Lung (tissue), 12 donors: ENCODE data around the gene CELSR1. TPM values are rescaled to one million over a fixed set of nuclear protein-coding genes. Genes with fewer than 3 reads are reported as not detected.

Experiments
- ATAC-seq: fragments of 200-7000 bp; cut with Tn5 transposase; one replicate; pipeline ENCODE4 v1.9.1; 2020; ENCODE audit warnings: moderate number of reproducible peaks; ENCODE audit not compliant: insufficient read depth, low FRiP score
- DNase-seq, 3 donors: peaks; one replicate each; pipeline ENCODE4 v3.0.0-alpha.2; 2013 to 2017
- H3K27ac ChIP-seq, 2 donors: one replicate each; pipeline ENCODE4 v1.5.1; 2013; ENCODE audit warnings: mild to moderate bottlenecking in 2 of 2, moderate library complexity in 2 of 2, control low read depth in 1 of 2, inconsistent platforms in 1 of 2, low read depth in 1 of 2, low read length in 1 of 2
- H3K27me3 ChIP-seq, 3 donors: one replicate each; pipeline ENCODE4 v1.5.1; 2013; ENCODE audit warnings: low read length in 2 of 3; ENCODE audit not compliant: control insufficient read depth in 3 of 3, insufficient read depth in 3 of 3
- H3K36me3 ChIP-seq, 4 donors: one replicate each; pipeline ENCODE4 v1.5.1; 2013; ENCODE audit warnings: low read length in 4 of 4, mild to moderate bottlenecking in 1 of 4, moderate library complexity in 1 of 4; ENCODE audit not compliant: control insufficient read depth in 4 of 4, insufficient read depth in 4 of 4
- H3K4me1 ChIP-seq, 5 donors: one replicate each; pipeline ENCODE4 v1.5.1; 2013; ENCODE audit warnings: low read length in 5 of 5, mild to moderate bottlenecking in 2 of 5, moderate library complexity in 1 of 5; ENCODE audit not compliant: control insufficient read depth in 5 of 5, insufficient read depth in 5 of 5
- H3K4me3 ChIP-seq: one replicate; pipeline ENCODE4 v1.5.1; 2013; ENCODE audit warnings: mild to moderate bottlenecking, control low read depth, moderate library complexity
- H3K9ac ChIP-seq, 2 donors: one replicate each; pipeline ENCODE4 v1.5.1; 2013; ENCODE audit warnings: low read length in 2 of 2, control low read depth in 1 of 2; ENCODE audit not compliant: insufficient read depth in 1 of 2
- H3K9me3 ChIP-seq, 4 donors: one replicate each; pipeline ENCODE4 v1.5.1; 2013; ENCODE audit warnings: low read length in 3 of 4, mild to moderate bottlenecking in 1 of 4, moderate library complexity in 1 of 4; ENCODE audit not compliant: control insufficient read depth in 4 of 4, insufficient read depth in 3 of 4
- WGBS, 2 donors: extraction: QIAGEN DNeasy Blood & Tissue Kit; methylation state at CpG; one replicate each; pipeline ENCODE4 v1.1.7; 2013; 5-methylcytosine and 5-hydroxymethylcytosine counted together
- polyA plus RNA-seq, 2 donors: library from polyadenylated mRNA; stranded (reverse); fragments of 200-250 nt; gene quantifications; one replicate each; pipeline ENCODE4 v1.2.1, GENCODE V29; 2013
- total RNA-seq, 2 donors: library from RNA; depleted of rRNA in 1 of 2; stranded (reverse); fragments of >200 nt in 1 of 2; gene quantifications; one replicate each; pipeline ENCODE4 v1.2.1, GENCODE V29; 2014 to 2021
- TF ChIP-seq, protein P1 (sequence below): IDR thresholded peaks from 2 replicates; pipeline ENCODE4 v1.5.1; 2012; ENCODE audit warnings: mild to moderate bottlenecking; ENCODE audit errors: control extremely low read depth, extremely low read depth
- donor health status: control.
- donor health status: control.
- donor health status: Bipolar disorder and iron deficiency.
- donor health status: healthy.
- donor health status: DM: yes; HTN: yes; CAD: no.

The CELSR1 gene
- total and polyA plus RNA-seq, 4 donors, result 14.0 to 65.9 (median 32.7) TPM

DNA sequence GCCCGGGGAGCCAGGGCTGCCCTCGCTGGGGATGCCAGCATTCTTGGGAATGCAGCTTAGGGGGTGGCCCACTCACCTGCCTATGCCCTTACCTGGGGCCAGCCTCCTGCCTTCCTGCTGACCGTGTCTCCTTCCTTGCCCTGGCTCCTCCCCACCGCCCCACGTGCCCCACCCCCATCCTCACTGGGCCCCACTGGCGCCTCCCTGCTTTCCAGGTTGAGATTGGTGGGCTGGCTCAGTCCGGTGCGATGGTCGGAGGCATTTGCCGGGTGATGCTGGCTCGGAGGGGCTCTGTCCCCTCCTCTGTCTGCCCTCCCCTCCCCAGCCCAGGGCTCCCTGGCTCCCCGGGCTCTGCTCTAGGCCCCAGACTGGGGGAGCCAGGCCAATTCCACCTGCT is 48.7 kb upstream of the CELSR1 start:
- TF ChIP-seq, protein P1, sequence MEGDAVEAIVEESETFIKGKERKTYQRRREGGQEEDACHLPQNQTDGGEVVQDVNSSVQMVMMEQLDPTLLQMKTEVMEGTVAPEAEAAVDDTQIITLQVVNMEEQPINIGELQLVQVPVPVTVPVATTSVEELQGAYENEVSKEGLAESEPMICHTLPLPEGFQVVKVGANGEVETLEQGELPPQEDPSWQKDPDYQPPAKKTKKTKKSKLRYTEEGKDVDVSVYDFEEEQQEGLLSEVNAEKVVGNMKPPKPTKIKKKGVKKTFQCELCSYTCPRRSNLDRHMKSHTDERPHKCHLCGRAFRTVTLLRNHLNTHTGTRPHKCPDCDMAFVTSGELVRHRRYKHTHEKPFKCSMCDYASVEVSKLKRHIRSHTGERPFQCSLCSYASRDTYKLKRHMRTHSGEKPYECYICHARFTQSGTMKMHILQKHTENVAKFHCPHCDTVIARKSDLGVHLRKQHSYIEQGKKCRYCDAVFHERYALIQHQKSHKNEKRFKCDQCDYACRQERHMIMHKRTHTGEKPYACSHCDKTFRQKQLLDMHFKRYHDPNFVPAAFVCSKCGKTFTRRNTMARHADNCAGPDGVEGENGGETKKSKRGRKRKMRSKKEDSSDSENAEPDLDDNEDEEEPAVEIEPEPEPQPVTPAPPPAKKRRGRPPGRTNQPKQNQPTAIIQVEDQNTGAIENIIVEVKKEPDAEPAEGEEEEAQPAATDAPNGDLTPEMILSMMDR, result no peak
- no peak for DNase-seq

DNA sequence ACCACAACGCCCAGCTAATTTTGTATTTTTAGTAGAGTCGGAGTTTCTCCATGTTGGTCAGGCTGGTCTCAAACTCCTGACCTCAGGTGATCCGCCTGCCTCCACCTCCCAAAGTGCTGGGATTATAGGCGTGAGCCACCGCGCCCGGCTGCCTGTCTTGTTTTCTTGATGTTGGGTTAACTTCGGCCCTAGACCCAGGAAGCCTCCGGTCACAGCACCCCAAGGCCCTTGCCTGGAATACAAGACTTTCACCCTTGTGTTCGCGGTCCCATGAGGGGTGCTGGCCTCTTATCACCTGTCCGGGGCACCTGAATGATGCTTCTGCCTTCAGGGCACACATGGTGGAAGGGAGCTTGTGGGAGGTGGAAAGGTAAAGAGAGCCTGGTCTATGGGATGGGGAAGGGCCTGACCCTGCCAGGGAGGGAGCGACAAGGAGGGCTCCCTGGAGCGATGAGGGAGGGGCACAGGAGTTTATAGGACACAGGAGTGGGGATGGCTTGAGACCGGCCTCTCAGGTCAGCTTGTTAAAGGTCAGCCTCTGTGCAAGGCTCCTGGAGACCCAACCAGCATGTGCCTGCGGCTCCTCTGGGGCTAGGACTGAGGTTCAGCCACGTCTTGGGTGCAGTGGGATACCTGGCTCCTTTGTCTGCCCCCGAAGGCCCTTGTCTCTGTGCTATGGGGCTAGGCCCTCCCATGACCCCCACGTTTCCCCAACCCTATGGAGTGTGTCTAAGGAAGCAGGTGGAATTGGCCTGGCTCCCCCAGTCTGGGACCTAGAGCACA is 48.1 kb upstream of the CELSR1 start:
- Histone ChIP-seq H3K9me3 (no peaks in the 10 kb centered on the region), H3K27me3 (no peaks in the 10 kb centered on the region), H3K36me3 (no peaks in the 10 kb centered on the region), H3K4me1 (peaks cover 0 to 57% (median 29%) of the 10 kb centered on the region in 5 donors), H3K9ac (no peak overlapping the region), H3K4me3 (no peak overlapping the region), H3K27ac (no peak overlapping the region)
- TF ChIP-seq, protein P1, result no peak
- no peak for DNase-seq
- 95 to 97% methylated on average over 19 of the region's 19 CpGs for WGBS, 2 donors
- ATAC-seq, result no peak

More for the DNA sequence above, 48.7 kb upstream of the CELSR1 start:
- H3K9ac ChIP-seq, result no peak overlapping the region
- H3K27me3 ChIP-seq, result no peaks in the 10 kb centered on the region
- H3K4me1 ChIP-seq, result peaks cover 0 to 54% (median 29%) of the 10 kb centered on the region in 5 donors
- ATAC-seq, result no peak
- no peaks in the 10 kb centered on the region for H3K9me3 ChIP-seq
- WGBS, 2 donors, result 79 to 80% methylated on average over 11 to 12 of the region's 12 CpGs
- H3K4me3 ChIP-seq, result no peak overlapping the region
- H3K27ac ChIP-seq, result no peak overlapping the region
- H3K36me3 ChIP-seq, result no peaks in the 10 kb centered on the region

DNA sequence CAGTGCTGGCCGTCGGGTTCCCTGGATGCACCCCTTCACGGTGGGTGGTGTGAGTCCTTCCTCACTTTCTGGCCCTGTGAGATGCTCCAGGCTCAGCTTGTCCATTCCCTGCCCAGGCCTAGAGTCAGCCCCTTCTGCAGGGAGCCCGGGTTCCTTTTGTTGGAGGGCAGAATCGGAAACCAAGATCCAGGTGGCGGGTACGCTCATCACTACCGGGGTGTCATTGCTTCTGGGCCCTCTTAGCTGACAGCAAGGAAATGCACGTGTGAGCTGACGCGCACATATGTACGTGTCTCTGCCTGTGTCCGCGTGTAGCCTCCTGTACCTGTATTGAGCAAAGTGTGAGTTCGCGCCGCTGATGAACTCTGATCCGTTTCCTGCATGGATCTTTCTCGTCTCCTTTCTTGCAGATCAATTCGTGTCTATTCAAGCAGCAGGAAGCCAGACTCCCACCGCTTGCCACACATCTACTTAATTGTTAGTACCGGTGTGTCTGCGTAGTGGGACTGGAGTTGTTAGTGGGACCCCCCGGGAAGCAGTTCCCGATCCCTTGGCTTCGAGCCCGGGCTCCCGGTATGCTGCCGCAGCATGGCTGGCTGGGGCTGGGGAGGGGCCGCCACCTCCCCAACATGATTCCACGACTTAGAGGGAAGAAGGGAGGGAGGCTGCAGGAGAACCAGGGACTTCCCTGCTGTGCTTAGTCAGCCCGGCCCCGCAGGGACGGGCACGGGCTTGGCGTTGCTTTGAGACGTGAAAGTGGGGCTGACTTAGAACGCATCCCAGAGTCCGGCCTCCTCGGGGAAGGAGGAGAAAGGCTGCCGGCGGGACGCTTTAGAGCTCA is 46.9 kb upstream of the CELSR1 start:
- H3K36me3 ChIP-seq, result no peaks in the 10 kb centered on the region
- 79 to 87% methylated on average over 43 of the region's 43 CpGs for WGBS, 2 donors
- no peak overlapping the region for H3K9ac ChIP-seq
- DNase-seq (peak in 1 of 3 donors; percentile 35), ATAC-seq (no peak)
- no peaks in the 10 kb centered on the region for H3K27me3 ChIP-seq
- H3K4me3 ChIP-seq, result no peak overlapping the region
- H3K4me1 ChIP-seq, result peaks cover 0 to 62% (median 27%) of the 10 kb centered on the region in 5 donors
- no peak overlapping the region for H3K27ac ChIP-seq
- TF ChIP-seq, protein P1, result no peak
- no peaks in the 10 kb centered on the region for H3K9me3 ChIP-seq
